GM19099 (cell line): Measurements from ENCODE around the gene FLOT1.
A peak's percentile ranks its signal among the peaks of the same experiment; 100 is the strongest.

Experiments used
- POLR2A ChIP-seq: IDR thresholded peaks from 3 replicates; pipeline ENCODE4 v1.6.1; 2011; ENCODE audit warnings: low read depth; ENCODE audit not compliant: insufficient read length; ENCODE audit errors: extremely low read depth

Gene FLOT1

GRCh38 chr6:30683183-30683979, 59.1 kb downstream of the FLOT1 start:
- no peak for TF ChIP-seq POLR2A

GRCh38 chr6:30682143-30683117, 60.1 kb downstream of the FLOT1 start:
- peak; percentile 55 for TF ChIP-seq POLR2A

- TF ChIP-seq POLR2A: no peak
Observed at GRCh38 chr6:30681766-30682142, 60.7 kb downstream of the FLOT1 start.

- no peak for TF ChIP-seq POLR2A
Observed at GRCh38 chr6:30679765-30680535, 62.5 kb downstream of the FLOT1 start.

- no peak for TF ChIP-seq POLR2A
Observed at GRCh38 chr6:30678964-30679726, 63.3 kb downstream of the FLOT1 start.
